K562 (cell line): Measurements from ENCODE around the gene CAPN10. TPM values are rescaled to one million over a fixed set of nuclear protein-coding genes. Genes with fewer than 3 reads are reported as not detected.
A peak's percentile ranks its signal among the peaks of the same experiment; 100 is the strongest.

ENCODE experiments used
- ILF3 ChIP-seq: fragments of 450-650 bp; IDR thresholded peaks from 2 replicates; pipeline ENCODE4 v1.6.1; 2018; ENCODE audit warnings: antibody characterized with exemption, mild to moderate bottlenecking, moderate library complexity, borderline replicate concordance
- MEF2A ChIP-seq: IDR thresholded peaks from 2 replicates; pipeline ENCODE4 v1.6.1; 2011; ENCODE audit warnings: low read depth, mild to moderate bottlenecking, low read length, moderate library complexity; ENCODE audit not compliant: control insufficient read depth
- POLR2G ChIP-seq: fragments of 200-400 bp; formaldehyde crosslinking; IDR thresholded peaks from 2 replicates; pipeline ENCODE4 v1.6.1; 2017; ENCODE audit warnings: low read depth, mild to moderate bottlenecking, antibody characterized with exemption, low read length, moderate library complexity
- SREBF1 ChIP-seq: fragments of 150-350 bp; IDR thresholded peaks from 2 replicates; pipeline ENCODE4 v1.6.1; 2014; ENCODE audit warnings: antibody characterized with exemption, low read depth, low read length, borderline replicate concordance
- TAL1 ChIP-seq: fragments of 450-650 bp; IDR thresholded peaks from 2 replicates; pipeline ENCODE4 v1.6.1; 2016; ENCODE audit warnings: mild to moderate bottlenecking
- ZNF584 ChIP-seq: fragments of 200-800 bp; sonication (Bioruptor generic); IDR thresholded peaks from 2 replicates; pipeline ENCODE4 v1.6.1; 2016; ENCODE audit warnings: low read depth, mild to moderate bottlenecking, missing genetic modification characterization, missing compliant biosample characterization
- polyA plus RNA-seq, 8 experiments: library from polyadenylated mRNA; depleted of rRNA in 4 of 8; stranded (reverse) in 5 of 8; unstranded in 3 of 8; fragments of >200 nt; fragmentation: Nextera tagmentation in 2 of 8; fragmentation: Illumina TruSeq in 1 of 8; extraction: Ambion mirVana in 2 of 8; extraction: Trizol in 1 of 8; gene quantifications; 2 replicates each; pipeline versions ENCODE4 v1.2.1 to v1.2.3, GENCODE V29; 2011 to 2014; ENCODE audit warnings: inconsistent platforms in 1 of 8, missing spikeins in 1 of 8
- total RNA-seq, 7 experiments: library from RNA; depleted of rRNA in 6 of 7; stranded (reverse); fragments of >200 nt in 6 of 7; fragmentation: Illumina TruSeq in 2 of 7; extraction: Trizol in 2 of 7; gene quantifications; 2 replicates each; pipeline versions ENCODE4 v1.2.1 to v1.2.3, GENCODE V29; 2011 to 2021; ENCODE audit warnings: low replicate concordance in 1 of 7
- TF ChIP-seq, protein P1 (sequence below), 2 experiments: IDR thresholded peaks in 1 of 2; conservative IDR thresholded peaks in 1 of 2; 2 replicates each; pipeline ENCODE4 v1.6.1; 2016; ENCODE audit warnings: low read depth in 2 of 2, mild to moderate bottlenecking in 1 of 2, missing compliant biosample characterization in 1 of 2, missing genetic modification characterization in 1 of 2, moderate library complexity in 1 of 2
- TF ChIP-seq, protein P2 (sequence below): sonication (generic); formaldehyde crosslinking; IDR thresholded peaks from 2 replicates; pipeline ENCODE4 v1.8.0; 2022; ENCODE audit warnings: missing genetic modification reagents, mild to moderate bottlenecking, moderate library complexity, borderline replicate concordance
- TF ChIP-seq, protein P3 (sequence below): fragments of 450-650 bp; IDR thresholded peaks from 2 replicates; pipeline ENCODE4 v1.6.1; 2016; ENCODE audit warnings: low read depth
- TF ChIP-seq, protein P4 (sequence below): fragments of 450-650 bp; IDR thresholded peaks from 2 replicates; pipeline ENCODE4 v1.6.1; 2016; ENCODE audit warnings: antibody characterized with exemption

Gene CAPN10
- total and polyA plus RNA-seq, 9 of the 15 experiments (the other 6 are each of a cell fraction or from before 2014, with no cell fraction given), result 0.08 to 26.1 (median 8.4) TPM

DNA sequence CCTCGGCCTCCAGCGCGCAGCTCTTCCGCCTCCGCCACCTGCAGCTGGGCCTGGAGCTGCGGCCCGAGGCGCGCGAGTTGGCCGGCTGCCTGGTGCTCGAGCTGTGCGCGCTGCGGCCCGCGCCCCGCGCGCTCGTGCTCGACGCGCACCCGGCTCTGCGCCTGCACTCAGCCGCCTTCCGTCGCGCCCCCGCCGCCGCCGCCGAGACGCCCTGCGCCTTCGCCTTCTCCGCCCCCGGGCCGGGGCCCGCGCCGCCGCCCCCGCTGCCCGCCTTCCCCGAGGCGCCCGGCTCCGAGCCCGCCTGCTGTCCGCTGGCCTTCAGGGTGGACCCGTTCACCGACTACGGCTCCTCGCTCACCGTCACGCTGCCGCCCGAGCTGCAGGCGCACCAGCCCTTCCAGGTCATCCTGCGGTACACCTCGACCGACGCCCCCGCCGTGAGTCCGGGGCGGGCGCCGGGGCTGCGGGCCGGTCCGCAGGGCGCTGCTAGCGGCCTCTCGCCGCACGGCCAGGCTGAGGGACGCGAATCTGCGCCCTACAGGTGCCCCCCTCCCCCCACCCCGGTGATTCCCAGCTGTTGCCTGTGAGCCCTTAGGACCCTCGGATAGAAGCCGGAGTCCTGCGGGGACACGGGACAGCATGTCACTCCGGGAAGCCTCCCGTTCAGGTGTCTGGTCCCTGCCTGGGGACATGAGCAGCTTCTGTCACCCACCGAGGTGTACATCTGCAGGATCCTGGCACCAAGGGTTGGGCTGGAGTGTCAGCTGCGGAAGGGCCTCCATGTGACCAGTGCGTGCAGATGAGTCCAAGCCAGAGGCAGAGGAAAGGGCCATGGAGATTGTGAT, 17.6 kb upstream of the CAPN10 start (continued):
- TF ChIP-seq, protein P1, sequence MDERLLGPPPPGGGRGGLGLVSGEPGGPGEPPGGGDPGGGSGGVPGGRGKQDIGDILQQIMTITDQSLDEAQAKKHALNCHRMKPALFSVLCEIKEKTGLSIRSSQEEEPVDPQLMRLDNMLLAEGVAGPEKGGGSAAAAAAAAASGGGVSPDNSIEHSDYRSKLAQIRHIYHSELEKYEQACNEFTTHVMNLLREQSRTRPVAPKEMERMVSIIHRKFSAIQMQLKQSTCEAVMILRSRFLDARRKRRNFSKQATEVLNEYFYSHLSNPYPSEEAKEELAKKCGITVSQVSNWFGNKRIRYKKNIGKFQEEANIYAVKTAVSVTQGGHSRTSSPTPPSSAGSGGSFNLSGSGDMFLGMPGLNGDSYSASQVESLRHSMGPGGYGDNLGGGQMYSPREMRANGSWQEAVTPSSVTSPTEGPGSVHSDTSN (CRISPR knock-in tag; IDR thresholded peaks at IDR 0.05; ENCODE audit: low read depth), result no peak
- TF ChIP-seq, protein P1 (tag; conservative IDR thresholded peaks at IDR 0.05; ENCODE audit: low read depth), result no peak
- no peak for TF ChIP-seq ZNF584 (CRISPR knock-in tag)
- TF ChIP-seq, protein P2, sequence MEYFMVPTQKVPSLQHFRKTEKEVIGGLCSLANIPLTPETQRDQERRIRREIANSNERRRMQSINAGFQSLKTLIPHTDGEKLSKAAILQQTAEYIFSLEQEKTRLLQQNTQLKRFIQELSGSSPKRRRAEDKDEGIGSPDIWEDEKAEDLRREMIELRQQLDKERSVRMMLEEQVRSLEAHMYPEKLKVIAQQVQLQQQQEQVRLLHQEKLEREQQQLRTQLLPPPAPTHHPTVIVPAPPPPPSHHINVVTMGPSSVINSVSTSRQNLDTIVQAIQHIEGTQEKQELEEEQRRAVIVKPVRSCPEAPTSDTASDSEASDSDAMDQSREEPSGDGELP (CRISPR knock-in tag), result 0 out of 2 replicates have a peak, but pooled peaks have one; percentile 10
- TF ChIP-seq, protein P3, sequence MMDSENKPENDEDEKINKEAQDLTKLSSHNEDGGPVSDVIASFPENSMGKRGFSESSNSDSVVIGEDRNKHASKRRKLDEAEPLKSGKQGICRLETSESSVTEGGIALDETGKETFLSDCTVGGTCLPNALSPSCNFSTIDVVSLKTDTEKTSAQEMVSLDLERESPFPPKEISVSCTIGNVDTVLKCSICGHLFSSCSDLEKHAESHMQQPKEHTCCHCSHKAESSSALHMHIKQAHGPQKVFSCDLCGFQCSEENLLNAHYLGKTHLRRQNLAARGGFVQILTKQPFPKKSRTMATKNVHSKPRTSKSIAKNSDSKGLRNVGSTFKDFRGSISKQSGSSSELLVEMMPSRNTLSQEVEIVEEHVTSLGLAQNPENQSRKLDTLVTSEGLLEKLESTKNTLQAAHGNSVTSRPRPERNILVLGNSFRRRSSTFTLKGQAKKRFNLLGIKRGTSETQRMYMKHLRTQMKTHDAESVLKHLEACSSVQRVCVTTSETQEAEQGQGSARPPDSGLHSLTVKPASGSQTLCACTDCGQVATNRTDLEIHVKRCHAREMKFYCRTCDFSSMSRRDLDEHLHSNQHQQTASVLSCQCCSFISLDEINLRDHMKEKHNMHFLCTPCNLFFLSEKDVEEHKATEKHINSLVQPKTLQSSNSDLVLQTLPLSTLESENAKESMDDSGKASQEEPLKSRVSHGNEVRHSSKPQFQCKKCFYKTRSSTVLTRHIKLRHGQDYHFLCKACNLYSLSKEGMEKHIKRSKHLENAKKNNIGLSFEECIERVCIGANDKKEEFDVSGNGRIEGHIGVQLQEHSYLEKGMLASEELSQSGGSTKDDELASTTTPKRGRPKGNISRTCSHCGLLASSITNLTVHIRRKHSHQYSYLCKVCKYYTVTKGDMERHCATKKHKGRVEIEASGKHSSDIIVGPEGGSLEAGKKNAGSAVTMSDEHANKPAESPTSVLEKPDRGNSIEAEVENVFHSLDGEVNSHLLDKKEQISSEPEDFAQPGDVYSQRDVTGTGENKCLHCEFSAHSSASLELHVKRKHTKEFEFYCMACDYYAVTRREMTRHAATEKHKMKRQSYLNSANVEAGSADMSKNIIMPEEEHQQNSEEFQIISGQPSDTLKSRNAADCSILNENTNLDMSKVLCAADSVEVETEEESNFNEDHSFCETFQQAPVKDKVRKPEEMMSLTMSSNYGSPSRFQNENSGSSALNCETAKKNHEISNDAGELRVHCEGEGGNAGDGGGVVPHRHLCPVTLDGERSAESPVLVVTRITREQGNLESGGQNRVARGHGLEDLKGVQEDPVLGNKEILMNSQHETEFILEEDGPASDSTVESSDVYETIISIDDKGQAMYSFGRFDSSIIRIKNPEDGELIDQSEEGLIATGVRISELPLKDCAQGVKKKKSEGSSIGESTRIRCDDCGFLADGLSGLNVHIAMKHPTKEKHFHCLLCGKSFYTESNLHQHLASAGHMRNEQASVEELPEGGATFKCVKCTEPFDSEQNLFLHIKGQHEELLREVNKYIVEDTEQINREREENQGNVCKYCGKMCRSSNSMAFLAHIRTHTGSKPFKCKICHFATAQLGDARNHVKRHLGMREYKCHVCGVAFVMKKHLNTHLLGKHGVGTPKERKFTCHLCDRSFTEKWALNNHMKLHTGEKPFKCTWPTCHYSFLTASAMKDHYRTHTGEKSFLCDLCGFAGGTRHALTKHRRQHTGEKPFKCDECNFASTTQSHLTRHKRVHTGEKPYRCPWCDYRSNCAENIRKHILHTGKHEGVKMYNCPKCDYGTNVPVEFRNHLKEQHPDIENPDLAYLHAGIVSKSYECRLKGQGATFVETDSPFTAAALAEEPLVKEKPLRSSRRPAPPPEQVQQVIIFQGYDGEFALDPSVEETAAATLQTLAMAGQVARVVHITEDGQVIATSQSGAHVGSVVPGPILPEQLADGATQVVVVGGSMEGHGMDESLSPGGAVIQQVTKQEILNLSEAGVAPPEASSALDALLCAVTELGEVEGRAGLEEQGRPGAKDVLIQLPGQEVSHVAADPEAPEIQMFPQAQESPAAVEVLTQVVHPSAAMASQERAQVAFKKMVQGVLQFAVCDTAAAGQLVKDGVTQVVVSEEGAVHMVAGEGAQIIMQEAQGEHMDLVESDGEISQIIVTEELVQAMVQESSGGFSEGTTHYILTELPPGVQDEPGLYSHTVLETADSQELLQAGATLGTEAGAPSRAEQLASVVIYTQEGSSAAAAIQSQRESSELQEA, result no peak
- TF ChIP-seq, protein P4, sequence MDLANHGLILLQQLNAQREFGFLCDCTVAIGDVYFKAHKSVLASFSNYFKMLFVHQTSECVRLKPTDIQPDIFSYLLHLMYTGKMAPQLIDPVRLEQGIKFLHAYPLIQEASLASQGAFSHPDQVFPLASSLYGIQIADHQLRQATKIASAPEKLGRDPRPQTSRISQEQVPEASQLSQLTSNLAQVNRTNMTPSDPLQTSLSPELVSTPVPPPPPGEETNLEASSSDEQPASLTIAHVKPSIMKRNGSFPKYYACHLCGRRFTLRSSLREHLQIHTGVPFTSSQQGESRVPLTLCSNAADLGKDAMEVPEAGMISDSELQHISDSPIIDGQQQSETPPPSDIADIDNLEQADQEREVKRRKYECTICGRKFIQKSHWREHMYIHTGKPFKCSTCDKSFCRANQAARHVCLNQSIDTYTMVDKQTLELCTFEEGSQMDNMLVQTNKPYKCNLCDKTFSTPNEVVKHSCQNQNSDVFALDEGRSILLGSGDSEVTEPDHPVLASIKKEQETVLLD, result no peak
- no peak for TF ChIP-seq SREBF1
- no peak for TF ChIP-seq MEF2A
- no peak for TF ChIP-seq TAL1
- no peak for TF ChIP-seq ILF3
- peak; percentile 59; the same call in 1 of the 2 replicates for TF ChIP-seq POLR2G
